Left ventricle myocardium inferior (tissue), 1 donor: ENCODE measurements around the gene SPINDOC. TPM values are rescaled to one million over a fixed set of nuclear protein-coding genes. Genes with fewer than 3 reads are reported as not detected.

Source experiments
- DNase-seq: peaks from one replicate; pipeline ENCODE4 v3.0.0-alpha.2; 2020
- H3K27ac ChIP-seq: fragments of 200-600 bp; replicated peaks from 2 replicates; pipeline ENCODE4 v1.8.0; 2021
- H3K27me3 ChIP-seq: fragments of 200-600 bp; 2 replicates; pipeline ENCODE4 v1.8.0; 2021; ENCODE audit warnings: low read depth
- H3K36me3 ChIP-seq: fragments of 200-600 bp; 2 replicates; pipeline ENCODE4 v1.8.0; 2021
- H3K4me1 ChIP-seq: fragments of 200-600 bp; 2 replicates; pipeline ENCODE4 v1.8.0; 2021
- H3K4me3 ChIP-seq: fragments of 200-600 bp; 2 replicates; pipeline ENCODE4 v1.8.0; 2021; ENCODE audit warnings: mild to moderate bottlenecking, moderate library complexity
- H3K9me3 ChIP-seq: fragments of 200-600 bp; replicated peaks from 2 replicates; pipeline ENCODE4 v1.8.0; 2021
- intact Hi-C: fragments of 100-400 bp; cut with micrococcal nuclease; formaldehyde crosslinking; loops from one replicate; pipeline ENCODE4 v1.11.0; 2022
- total RNA-seq: library from RNA; stranded (reverse); fragmentation: NEBNext Ultra II Directional; extraction: Animal tissue kit (Norgen Biotek cat#: 25700); gene quantifications from one replicate; pipeline ENCODE4 v1.2.1, GENCODE V29; 2021
- TF ChIP-seq, protein P1 (sequence below): fragments of 200-600 bp; IDR thresholded peaks from 2 replicates; pipeline ENCODE4 v1.8.0; 2021; ENCODE audit warnings: antibody characterized with exemption, mild to moderate bottlenecking, borderline replicate concordance
- donor health status: DM: no; HTN: yes; CAD: no; lungs with severe emphysema.

SPINDOC gene
- total RNA-seq, 1 donor from 2014 or later, result 14.0 TPM

DNA sequence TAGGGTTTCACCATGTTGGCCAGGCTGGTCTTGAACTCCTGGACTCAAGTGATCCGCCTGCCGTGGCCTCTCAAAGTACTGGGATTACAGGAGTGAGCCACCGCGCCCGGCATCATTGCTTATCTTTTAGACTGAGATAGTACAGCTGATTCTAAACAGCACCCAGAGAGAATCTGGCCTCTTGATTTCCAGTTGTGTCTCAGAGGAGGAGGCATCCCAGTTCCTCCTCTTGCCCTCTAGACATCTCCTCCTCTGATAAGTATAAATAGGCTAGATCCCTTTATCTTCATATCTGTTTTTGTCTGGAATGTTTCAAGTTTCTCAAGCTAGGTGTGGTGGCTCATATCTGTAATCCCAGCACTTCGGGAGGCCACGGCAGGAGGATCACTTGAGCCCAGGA is 32.7 kb downstream of the SPINDOC start:
- intact Hi-C loops, result no loop called here
- Histone ChIP-seq H3K27ac (peak overlapping the region; percentile 39), H3K36me3 (peaks cover 25% of the 10 kb centered on the region), H3K27me3 (no peaks in the 10 kb centered on the region), H3K9me3 (no peaks in the 10 kb centered on the region), H3K4me1 (peaks cover 77% of the 10 kb centered on the region), H3K4me3 (no peak overlapping the region)
- no peak for DNase-seq
- TF ChIP-seq, protein P1, sequence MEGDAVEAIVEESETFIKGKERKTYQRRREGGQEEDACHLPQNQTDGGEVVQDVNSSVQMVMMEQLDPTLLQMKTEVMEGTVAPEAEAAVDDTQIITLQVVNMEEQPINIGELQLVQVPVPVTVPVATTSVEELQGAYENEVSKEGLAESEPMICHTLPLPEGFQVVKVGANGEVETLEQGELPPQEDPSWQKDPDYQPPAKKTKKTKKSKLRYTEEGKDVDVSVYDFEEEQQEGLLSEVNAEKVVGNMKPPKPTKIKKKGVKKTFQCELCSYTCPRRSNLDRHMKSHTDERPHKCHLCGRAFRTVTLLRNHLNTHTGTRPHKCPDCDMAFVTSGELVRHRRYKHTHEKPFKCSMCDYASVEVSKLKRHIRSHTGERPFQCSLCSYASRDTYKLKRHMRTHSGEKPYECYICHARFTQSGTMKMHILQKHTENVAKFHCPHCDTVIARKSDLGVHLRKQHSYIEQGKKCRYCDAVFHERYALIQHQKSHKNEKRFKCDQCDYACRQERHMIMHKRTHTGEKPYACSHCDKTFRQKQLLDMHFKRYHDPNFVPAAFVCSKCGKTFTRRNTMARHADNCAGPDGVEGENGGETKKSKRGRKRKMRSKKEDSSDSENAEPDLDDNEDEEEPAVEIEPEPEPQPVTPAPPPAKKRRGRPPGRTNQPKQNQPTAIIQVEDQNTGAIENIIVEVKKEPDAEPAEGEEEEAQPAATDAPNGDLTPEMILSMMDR, result no peak

GRCh38 chr11:63846897-63847296 is 33.6 kb downstream of the SPINDOC start:
- no peak for DNase-seq
- Histone ChIP-seq H3K36me3 (peaks cover 22% of the 10 kb centered on the region), H3K9me3 (no peaks in the 10 kb centered on the region), H3K4me1 (peaks cover 77% of the 10 kb centered on the region), H3K27ac (no peak overlapping the region), H3K27me3 (no peaks in the 10 kb centered on the region), H3K4me3 (no peak overlapping the region)
- intact Hi-C loops, result no loop called here
- TF ChIP-seq, protein P1, result no peak

- Histone ChIP-seq H3K36me3 (peaks cover 18% of the 10 kb centered on the region), H3K9me3 (no peaks in the 10 kb centered on the region), H3K4me3 (no peak overlapping the region), H3K27ac (peak overlapping the region; percentile 15), H3K4me1 (peaks cover 73% of the 10 kb centered on the region), H3K27me3 (no peaks in the 10 kb centered on the region)
- TF ChIP-seq, protein P1, result no peak
- intact Hi-C loops, result no loop called here
- DNase-seq, result no peak
These were observed 34.1 kb downstream of the SPINDOC start for GRCh38 chr11:63847363-63847762.

GRCh38 chr11:63849691-63850090 is 36.4 kb downstream of the SPINDOC start:
- intact Hi-C loops, result no loop called here
- H3K9me3 ChIP-seq, result no peaks in the 10 kb centered on the region

GRCh38 chr11:63850920-63851319 is 37.7 kb downstream of the SPINDOC start:
- H3K9me3 ChIP-seq, result no peaks in the 10 kb centered on the region
- no peak overlapping the region for H3K4me3 ChIP-seq
- TF ChIP-seq, protein P1, result no peak
- no peak for DNase-seq
- H3K27ac ChIP-seq, result no peak overlapping the region
- intact Hi-C loops, result no loop called here
- no peaks in the 10 kb centered on the region for H3K27me3 ChIP-seq
- H3K4me1 ChIP-seq, result peaks cover 42% of the 10 kb centered on the region
- H3K36me3 ChIP-seq, result peaks cover 14% of the 10 kb centered on the region

More at GRCh38 chr11:63849691-63850090, 36.4 kb downstream of the SPINDOC start:
- Histone ChIP-seq H3K4me3 (no peak overlapping the region), H3K27ac (no peak overlapping the region), H3K4me1 (peaks cover 55% of the 10 kb centered on the region), H3K36me3 (peaks cover 10% of the 10 kb centered on the region), H3K27me3 (no peaks in the 10 kb centered on the region)
- DNase-seq, result no peak
- TF ChIP-seq, protein P1, result no peak
